ENCODE results near the gene POLR1E. TPM values are rescaled to one million over a fixed set of nuclear protein-coding genes. Genes with fewer than 3 reads are reported as not detected.

POLR1E gene
- total RNA-seq, 1 experiment from 2014 or later = 31.4 TPM

DNA sequence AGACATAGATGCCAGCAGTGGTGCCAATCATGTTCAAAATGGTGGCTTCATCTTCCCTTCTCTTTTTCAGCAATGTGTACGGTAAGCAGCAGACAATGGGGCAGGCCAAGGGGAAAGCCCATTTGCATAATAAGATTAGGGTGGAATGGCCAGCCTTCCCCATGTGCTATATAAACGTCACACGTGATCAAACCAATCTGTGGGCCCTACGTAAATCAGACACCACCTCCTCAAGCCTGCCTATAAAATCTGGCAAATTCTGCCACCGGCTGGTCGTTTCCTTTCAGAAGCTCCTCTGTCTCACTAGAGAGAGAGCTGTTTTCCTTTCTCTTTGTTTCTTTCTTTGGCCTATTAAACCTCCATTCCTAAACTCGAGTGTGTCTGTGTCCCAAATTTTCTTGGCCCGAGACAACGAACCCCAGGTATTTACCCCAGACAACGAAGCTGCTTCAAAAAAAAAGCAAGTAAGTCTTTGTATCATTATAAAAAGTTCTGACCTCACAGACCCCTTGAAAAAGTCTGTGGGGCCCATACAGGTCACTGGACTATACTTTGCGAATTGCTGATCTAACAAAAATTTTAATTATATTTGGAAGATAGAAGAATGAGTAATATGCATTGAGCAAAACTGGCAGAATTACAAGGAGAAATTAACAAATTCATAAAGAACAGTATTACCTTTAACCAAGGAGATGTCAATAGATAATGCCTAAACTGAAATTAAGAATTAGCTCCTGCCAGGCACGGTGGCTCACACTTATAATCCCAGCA lies 35.7 kb upstream of the POLR1E start:
- DNase-seq (ENCODE audit: low spot score) = no peak
- H3K9me3 Mint-ChIP-seq = no peaks in the 10 kb centered on the region
- CTCF ChIA-PET = interaction anchor here (0.7 to 1.9 kb wide), 3 partner anchors 35 to 347 kb away, joined by 3 to 11 read pairs (median 3); no protein-coding TSS in a partner anchor

More for the DNA sequence above, 35.7 kb upstream of the POLR1E start:
- POLR2A ChIA-PET = no interaction called here
- peaks cover 28% of the 10 kb centered on the region for H3K4me1 Mint-ChIP-seq
- no peak for ATAC-seq
- TF ChIP-seq, protein P1, sequence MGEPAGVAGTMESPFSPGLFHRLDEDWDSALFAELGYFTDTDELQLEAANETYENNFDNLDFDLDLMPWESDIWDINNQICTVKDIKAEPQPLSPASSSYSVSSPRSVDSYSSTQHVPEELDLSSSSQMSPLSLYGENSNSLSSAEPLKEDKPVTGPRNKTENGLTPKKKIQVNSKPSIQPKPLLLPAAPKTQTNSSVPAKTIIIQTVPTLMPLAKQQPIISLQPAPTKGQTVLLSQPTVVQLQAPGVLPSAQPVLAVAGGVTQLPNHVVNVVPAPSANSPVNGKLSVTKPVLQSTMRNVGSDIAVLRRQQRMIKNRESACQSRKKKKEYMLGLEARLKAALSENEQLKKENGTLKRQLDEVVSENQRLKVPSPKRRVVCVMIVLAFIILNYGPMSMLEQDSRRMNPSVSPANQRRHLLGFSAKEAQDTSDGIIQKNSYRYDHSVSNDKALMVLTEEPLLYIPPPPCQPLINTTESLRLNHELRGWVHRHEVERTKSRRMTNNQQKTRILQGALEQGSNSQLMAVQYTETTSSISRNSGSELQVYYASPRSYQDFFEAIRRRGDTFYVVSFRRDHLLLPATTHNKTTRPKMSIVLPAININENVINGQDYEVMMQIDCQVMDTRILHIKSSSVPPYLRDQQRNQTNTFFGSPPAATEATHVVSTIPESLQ (CRISPR knock-in tag; IDR thresholded peaks at IDR 0.05) = no peak
- TF ChIP-seq GTF2I (CRISPR knock-in tag; conservative IDR thresholded peaks at IDR 0.05) = no peak
- TF ChIP-seq SMAD3 (CRISPR knock-in tag; IDR thresholded peaks at IDR 0.05; ENCODE audit: borderline replicate concordance) = no peak
- TF ChIP-seq, protein P2, sequence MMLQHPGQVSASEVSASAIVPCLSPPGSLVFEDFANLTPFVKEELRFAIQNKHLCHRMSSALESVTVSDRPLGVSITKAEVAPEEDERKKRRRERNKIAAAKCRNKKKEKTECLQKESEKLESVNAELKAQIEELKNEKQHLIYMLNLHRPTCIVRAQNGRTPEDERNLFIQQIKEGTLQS (CRISPR knock-in tag; conservative IDR thresholded peaks at IDR 0.05) = no peak
- TF ChIP-seq, protein P3, sequence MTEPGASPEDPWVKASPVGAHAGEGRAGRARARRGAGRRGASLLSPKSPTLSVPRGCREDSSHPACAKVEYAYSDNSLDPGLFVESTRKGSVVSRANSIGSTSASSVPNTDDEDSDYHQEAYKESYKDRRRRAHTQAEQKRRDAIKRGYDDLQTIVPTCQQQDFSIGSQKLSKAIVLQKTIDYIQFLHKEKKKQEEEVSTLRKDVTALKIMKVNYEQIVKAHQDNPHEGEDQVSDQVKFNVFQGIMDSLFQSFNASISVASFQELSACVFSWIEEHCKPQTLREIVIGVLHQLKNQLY (CRISPR knock-in tag; IDR thresholded peaks at IDR 0.05) = no peak
- TF ChIP-seq, protein P4, sequence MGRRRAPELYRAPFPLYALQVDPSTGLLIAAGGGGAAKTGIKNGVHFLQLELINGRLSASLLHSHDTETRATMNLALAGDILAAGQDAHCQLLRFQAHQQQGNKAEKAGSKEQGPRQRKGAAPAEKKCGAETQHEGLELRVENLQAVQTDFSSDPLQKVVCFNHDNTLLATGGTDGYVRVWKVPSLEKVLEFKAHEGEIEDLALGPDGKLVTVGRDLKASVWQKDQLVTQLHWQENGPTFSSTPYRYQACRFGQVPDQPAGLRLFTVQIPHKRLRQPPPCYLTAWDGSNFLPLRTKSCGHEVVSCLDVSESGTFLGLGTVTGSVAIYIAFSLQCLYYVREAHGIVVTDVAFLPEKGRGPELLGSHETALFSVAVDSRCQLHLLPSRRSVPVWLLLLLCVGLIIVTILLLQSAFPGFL (CRISPR knock-in tag; IDR thresholded peaks at IDR 0.05; ENCODE audit: borderline replicate concordance) = no peak
- no peak for TF ChIP-seq NFATC4 (CRISPR knock-in tag; IDR thresholded peaks at IDR 0.05)
- no peak for TF ChIP-seq ZNF138 (CRISPR knock-in tag; conservative IDR thresholded peaks at IDR 0.05)
- no peak for TF ChIP-seq ZNF232 (CRISPR knock-in tag; IDR thresholded peaks at IDR 0.05)
- TF ChIP-seq, protein P5, sequence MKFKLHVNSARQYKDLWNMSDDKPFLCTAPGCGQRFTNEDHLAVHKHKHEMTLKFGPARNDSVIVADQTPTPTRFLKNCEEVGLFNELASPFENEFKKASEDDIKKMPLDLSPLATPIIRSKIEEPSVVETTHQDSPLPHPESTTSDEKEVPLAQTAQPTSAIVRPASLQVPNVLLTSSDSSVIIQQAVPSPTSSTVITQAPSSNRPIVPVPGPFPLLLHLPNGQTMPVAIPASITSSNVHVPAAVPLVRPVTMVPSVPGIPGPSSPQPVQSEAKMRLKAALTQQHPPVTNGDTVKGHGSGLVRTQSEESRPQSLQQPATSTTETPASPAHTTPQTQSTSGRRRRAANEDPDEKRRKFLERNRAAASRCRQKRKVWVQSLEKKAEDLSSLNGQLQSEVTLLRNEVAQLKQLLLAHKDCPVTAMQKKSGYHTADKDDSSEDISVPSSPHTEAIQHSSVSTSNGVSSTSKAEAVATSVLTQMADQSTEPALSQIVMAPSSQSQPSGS (CRISPR knock-in tag; IDR thresholded peaks at IDR 0.05; ENCODE audit: borderline replicate concordance, low read depth) = no peak
- no peak for TF ChIP-seq JAZF1 (CRISPR knock-in tag; IDR thresholded peaks at IDR 0.05)
- TF ChIP-seq, protein P6, sequence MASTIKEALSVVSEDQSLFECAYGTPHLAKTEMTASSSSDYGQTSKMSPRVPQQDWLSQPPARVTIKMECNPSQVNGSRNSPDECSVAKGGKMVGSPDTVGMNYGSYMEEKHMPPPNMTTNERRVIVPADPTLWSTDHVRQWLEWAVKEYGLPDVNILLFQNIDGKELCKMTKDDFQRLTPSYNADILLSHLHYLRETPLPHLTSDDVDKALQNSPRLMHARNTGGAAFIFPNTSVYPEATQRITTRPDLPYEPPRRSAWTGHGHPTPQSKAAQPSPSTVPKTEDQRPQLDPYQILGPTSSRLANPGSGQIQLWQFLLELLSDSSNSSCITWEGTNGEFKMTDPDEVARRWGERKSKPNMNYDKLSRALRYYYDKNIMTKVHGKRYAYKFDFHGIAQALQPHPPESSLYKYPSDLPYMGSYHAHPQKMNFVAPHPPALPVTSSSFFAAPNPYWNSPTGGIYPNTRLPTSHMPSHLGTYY (CRISPR knock-in tag; IDR thresholded peaks at IDR 0.05) = no peak
- TF ChIP-seq, protein P7, sequence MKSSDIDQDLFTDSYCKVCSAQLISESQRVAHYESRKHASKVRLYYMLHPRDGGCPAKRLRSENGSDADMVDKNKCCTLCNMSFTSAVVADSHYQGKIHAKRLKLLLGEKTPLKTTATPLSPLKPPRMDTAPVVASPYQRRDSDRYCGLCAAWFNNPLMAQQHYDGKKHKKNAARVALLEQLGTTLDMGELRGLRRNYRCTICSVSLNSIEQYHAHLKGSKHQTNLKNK (CRISPR knock-in tag; IDR thresholded peaks at IDR 0.05) = no peak
- TF ChIP-seq SMAD4 (CRISPR knock-in tag; IDR thresholded peaks at IDR 0.05) = no peak
- TF ChIP-seq, protein P8, sequence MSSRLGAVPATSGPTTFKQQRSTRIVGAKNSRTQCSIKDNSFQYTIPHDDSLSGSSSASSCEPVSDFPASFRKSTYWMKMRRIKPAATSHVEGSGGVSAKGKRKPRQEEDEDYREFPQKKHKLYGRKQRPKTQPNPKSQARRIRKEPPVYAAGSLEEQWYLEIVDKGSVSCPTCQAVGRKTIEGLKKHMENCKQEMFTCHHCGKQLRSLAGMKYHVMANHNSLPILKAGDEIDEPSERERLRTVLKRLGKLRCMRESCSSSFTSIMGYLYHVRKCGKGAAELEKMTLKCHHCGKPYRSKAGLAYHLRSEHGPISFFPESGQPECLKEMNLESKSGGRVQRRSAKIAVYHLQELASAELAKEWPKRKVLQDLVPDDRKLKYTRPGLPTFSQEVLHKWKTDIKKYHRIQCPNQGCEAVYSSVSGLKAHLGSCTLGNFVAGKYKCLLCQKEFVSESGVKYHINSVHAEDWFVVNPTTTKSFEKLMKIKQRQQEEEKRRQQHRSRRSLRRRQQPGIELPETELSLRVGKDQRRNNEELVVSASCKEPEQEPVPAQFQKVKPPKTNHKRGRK (CRISPR knock-in tag; IDR thresholded peaks at IDR 0.05; ENCODE audit: borderline replicate concordance) = no peak
- TF ChIP-seq, protein P9, sequence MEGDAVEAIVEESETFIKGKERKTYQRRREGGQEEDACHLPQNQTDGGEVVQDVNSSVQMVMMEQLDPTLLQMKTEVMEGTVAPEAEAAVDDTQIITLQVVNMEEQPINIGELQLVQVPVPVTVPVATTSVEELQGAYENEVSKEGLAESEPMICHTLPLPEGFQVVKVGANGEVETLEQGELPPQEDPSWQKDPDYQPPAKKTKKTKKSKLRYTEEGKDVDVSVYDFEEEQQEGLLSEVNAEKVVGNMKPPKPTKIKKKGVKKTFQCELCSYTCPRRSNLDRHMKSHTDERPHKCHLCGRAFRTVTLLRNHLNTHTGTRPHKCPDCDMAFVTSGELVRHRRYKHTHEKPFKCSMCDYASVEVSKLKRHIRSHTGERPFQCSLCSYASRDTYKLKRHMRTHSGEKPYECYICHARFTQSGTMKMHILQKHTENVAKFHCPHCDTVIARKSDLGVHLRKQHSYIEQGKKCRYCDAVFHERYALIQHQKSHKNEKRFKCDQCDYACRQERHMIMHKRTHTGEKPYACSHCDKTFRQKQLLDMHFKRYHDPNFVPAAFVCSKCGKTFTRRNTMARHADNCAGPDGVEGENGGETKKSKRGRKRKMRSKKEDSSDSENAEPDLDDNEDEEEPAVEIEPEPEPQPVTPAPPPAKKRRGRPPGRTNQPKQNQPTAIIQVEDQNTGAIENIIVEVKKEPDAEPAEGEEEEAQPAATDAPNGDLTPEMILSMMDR (IDR thresholded peaks at IDR 0.05) = no peak
- TF ChIP-seq SP1 (CRISPR knock-in tag; conservative IDR thresholded peaks at IDR 0.05) = no peak
- no peak for TF ChIP-seq ELF4 (CRISPR knock-in tag; IDR thresholded peaks at IDR 0.05; ENCODE audit: low read depth)
- TF ChIP-seq, protein P10, sequence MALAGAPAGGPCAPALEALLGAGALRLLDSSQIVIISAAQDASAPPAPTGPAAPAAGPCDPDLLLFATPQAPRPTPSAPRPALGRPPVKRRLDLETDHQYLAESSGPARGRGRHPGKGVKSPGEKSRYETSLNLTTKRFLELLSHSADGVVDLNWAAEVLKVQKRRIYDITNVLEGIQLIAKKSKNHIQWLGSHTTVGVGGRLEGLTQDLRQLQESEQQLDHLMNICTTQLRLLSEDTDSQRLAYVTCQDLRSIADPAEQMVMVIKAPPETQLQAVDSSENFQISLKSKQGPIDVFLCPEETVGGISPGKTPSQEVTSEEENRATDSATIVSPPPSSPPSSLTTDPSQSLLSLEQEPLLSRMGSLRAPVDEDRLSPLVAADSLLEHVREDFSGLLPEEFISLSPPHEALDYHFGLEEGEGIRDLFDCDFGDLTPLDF (CRISPR knock-in tag; IDR thresholded peaks at IDR 0.05) = no peak
- no peak for TF ChIP-seq TCF7 (CRISPR knock-in tag; IDR thresholded peaks at IDR 0.05; ENCODE audit: low read depth)
- no peaks in the 10 kb centered on the region for H3K27me3 Mint-ChIP-seq (ENCODE audit: low read depth)
- H3K36me3 Mint-ChIP-seq = peaks cover 10% of the 10 kb centered on the region
- H3K4me3 Mint-ChIP-seq = no peak overlapping the region
- H3K27ac Mint-ChIP-seq = peak overlapping the region; percentile 79

All from WTC11 (cell line).